Gastroesophageal sphincter (tissue), 3 donors: ENCODE data around the gene SNRNP48.

ENCODE experiments used
- CTCF ChIP-seq, 4 experiments: fragments of 200-600 bp in 2 of 4; fragments of 450-650 bp in 2 of 4; sonication (generic) in 1 of 4; IDR thresholded peaks; one replicate each; pipeline ENCODE4 v1.5.1; 2017 to 2019; ENCODE audit warnings: antibody characterized with exemption in 4 of 4, mild to moderate bottlenecking in 2 of 4, moderate library complexity in 2 of 4
- EP300 ChIP-seq: sonication (generic); formaldehyde crosslinking; IDR thresholded peaks from one replicate; pipeline ENCODE4 v1.6.1; 2017; ENCODE audit warnings: antibody characterized with exemption, mild to moderate bottlenecking
- POLR2A ChIP-seq, 2 donors: fragments of 450-650 bp; IDR thresholded peaks; one replicate each; pipeline ENCODE4 v1.6.1; 2017; ENCODE audit warnings: antibody characterized with exemption in 2 of 2, mild to moderate bottlenecking in 2 of 2, moderate library complexity in 1 of 2

- TF ChIP-seq CTCF (IDR thresholded peaks at IDR 0.05) (no peak), EP300 (no peak), POLR2A (IDR thresholded peaks at IDR 0.05) (no peak)
Observed at GRCh38 chr6:7632501-7633290, 42.7 kb downstream of the SNRNP48 start.
